Loucy (cell line): Measurements from ENCODE around the gene EGFLAM.

Experiments
- EZH2phosphoT487 ChIP-seq: fragments of 200-600 bp; IDR thresholded peaks from 2 replicates; pipeline ENCODE4 v1.6.1; 2018; ENCODE audit warnings: antibody characterized with exemption, mild to moderate bottlenecking, moderate library complexity, borderline replicate concordance
- TF ChIP-seq, protein P1 (sequence below): fragments of 200-600 bp; sonication (generic); conservative IDR thresholded peaks from 2 replicates; pipeline ENCODE4 v1.5.1; 2014; ENCODE audit warnings: mild to moderate bottlenecking, antibody characterized with exemption, low read length

- TF ChIP-seq, protein P1, sequence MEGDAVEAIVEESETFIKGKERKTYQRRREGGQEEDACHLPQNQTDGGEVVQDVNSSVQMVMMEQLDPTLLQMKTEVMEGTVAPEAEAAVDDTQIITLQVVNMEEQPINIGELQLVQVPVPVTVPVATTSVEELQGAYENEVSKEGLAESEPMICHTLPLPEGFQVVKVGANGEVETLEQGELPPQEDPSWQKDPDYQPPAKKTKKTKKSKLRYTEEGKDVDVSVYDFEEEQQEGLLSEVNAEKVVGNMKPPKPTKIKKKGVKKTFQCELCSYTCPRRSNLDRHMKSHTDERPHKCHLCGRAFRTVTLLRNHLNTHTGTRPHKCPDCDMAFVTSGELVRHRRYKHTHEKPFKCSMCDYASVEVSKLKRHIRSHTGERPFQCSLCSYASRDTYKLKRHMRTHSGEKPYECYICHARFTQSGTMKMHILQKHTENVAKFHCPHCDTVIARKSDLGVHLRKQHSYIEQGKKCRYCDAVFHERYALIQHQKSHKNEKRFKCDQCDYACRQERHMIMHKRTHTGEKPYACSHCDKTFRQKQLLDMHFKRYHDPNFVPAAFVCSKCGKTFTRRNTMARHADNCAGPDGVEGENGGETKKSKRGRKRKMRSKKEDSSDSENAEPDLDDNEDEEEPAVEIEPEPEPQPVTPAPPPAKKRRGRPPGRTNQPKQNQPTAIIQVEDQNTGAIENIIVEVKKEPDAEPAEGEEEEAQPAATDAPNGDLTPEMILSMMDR: no peak
- no peak for TF ChIP-seq EZH2phosphoT487
Measured at GRCh38 chr5:38321978-38322377, 63.6 kb downstream of the EGFLAM start.
